GM12878 (cell line): Measurements from ENCODE around the gene CTBS. TPM values are rescaled to one million over a fixed set of nuclear protein-coding genes. Genes with fewer than 3 reads are reported as not detected.

Experiments used
- BCL11A ChIP-seq: IDR thresholded peaks from 2 replicates; pipeline ENCODE4 v1.6.1; 2011; ENCODE audit warnings: low read depth, low read length
- BMI1 ChIP-seq: fragments of 450-650 bp; IDR thresholded peaks from 2 replicates; pipeline ENCODE4 v1.6.1; 2016; ENCODE audit warnings: mild to moderate bottlenecking, moderate library complexity, borderline replicate concordance
- CBX3 ChIP-seq: fragments of 200-600 bp; sonication (generic); IDR thresholded peaks from 2 replicates; pipeline ENCODE4 v1.6.1; 2016; ENCODE audit warnings: low read depth, borderline replicate concordance
- DPF2 ChIP-seq: fragments of 450-650 bp; IDR thresholded peaks from 2 replicates; pipeline ENCODE4 v1.6.1; 2017; ENCODE audit warnings: mild to moderate bottlenecking
- EED ChIP-seq: sonication (generic); IDR thresholded peaks from 2 replicates; pipeline ENCODE4 v1.6.1; 2016; ENCODE audit warnings: antibody characterized with exemption, low read depth
- ETV6 ChIP-seq, 2 experiments: fragments of 450-650 bp in 1 of 2; IDR thresholded peaks in 1 of 2; conservative IDR thresholded peaks in 1 of 2; 2 replicates each; pipeline ENCODE4 v1.6.1; 2014; ENCODE audit warnings: antibody characterized with exemption in 1 of 2, borderline replicate concordance in 1 of 2, low read depth in 1 of 2, mild to moderate bottlenecking in 1 of 2, moderate library complexity in 1 of 2
- IKZF1 ChIP-seq: fragments of 450-650 bp; conservative IDR thresholded peaks from 2 replicates; pipeline ENCODE4 v1.6.1; 2017; ENCODE audit warnings: antibody characterized with exemption, mild to moderate bottlenecking
- IKZF2 ChIP-seq, 2 experiments: fragments of 450-650 bp; IDR thresholded peaks; 2 replicates each; pipeline ENCODE4 v1.6.1; 2017; ENCODE audit warnings: mild to moderate bottlenecking in 2 of 2, moderate library complexity in 2 of 2
- MEF2A ChIP-seq: IDR thresholded peaks from 2 replicates; pipeline ENCODE4 v1.6.1; 2011; ENCODE audit warnings: low read depth, mild to moderate bottlenecking, low read length, moderate library complexity; ENCODE audit not compliant: insufficient read depth
- NBN ChIP-seq: fragments of 450-650 bp; IDR thresholded peaks from 2 replicates; pipeline ENCODE4 v1.6.1; 2016
- PAX5 ChIP-seq: IDR thresholded peaks from 2 replicates; pipeline ENCODE4 v1.6.1; 2011; ENCODE audit warnings: low read depth, low read length, borderline replicate concordance
- POLR2A ChIP-seq: IDR thresholded peaks from 2 replicates; pipeline ENCODE4 v1.6.1; 2011; ENCODE audit warnings: low read depth, mild to moderate bottlenecking, low read length
- POLR2AphosphoS5 ChIP-seq: IDR thresholded peaks from 2 replicates; pipeline ENCODE4 v1.6.1; 2011; ENCODE audit warnings: mild to moderate bottlenecking, low read length, inconsistent platforms
- RFX5 ChIP-seq: IDR thresholded peaks from 2 replicates; pipeline ENCODE4 v1.6.1; 2011; ENCODE audit warnings: low read depth, low read length, improper control_type of control experiment
- SPI1 ChIP-seq: IDR thresholded peaks from 2 replicates; pipeline ENCODE4 v1.6.1; 2011; ENCODE audit warnings: low read depth, mild to moderate bottlenecking, low read length, moderate library complexity, borderline replicate concordance; ENCODE audit not compliant: insufficient read depth
- SREBF1 ChIP-seq: IDR thresholded peaks from 2 replicates; pipeline ENCODE4 v1.6.1; 2012; ENCODE audit warnings: mild to moderate bottlenecking, low read length
- STAT1 ChIP-seq: fragments of 450-650 bp; conservative IDR thresholded peaks from 2 replicates; pipeline ENCODE4 v1.6.1; 2014; ENCODE audit warnings: antibody characterized with exemption, mild to moderate bottlenecking
- TCF7 ChIP-seq: IDR thresholded peaks from 2 replicates; pipeline ENCODE4 v1.6.1; 2014; ENCODE audit warnings: antibody characterized with exemption, borderline replicate concordance
- polyA plus RNA-seq, 11 experiments: library from polyadenylated mRNA; depleted of rRNA in 4 of 11; unstranded in 6 of 11; stranded (reverse) in 5 of 11; fragments of >200 nt; fragmentation: Nextera tagmentation in 4 of 11; fragmentation: Illumina TruSeq in 1 of 11; extraction: Ambion mirVana in 4 of 11; extraction: Trizol in 1 of 11; gene quantifications; 1 replicate in 1 of 11; 2 replicates in 10 of 11; pipeline versions ENCODE4 v1.2.1 to v1.2.3, GENCODE V29; 2011 to 2016; ENCODE audit warnings: inconsistent platforms in 2 of 11, missing spikeins in 2 of 11, low read depth in 1 of 11
- total RNA-seq, 4 experiments: library from RNA; depleted of rRNA in 3 of 4; stranded (reverse); fragments of >200 nt in 3 of 4; fragmentation: Illumina TruSeq in 1 of 4; extraction: Trizol in 1 of 4; gene quantifications; 2 replicates each; pipeline versions ENCODE4 v1.2.1 to v1.2.3, GENCODE V29; 2013 to 2021
- TF ChIP-seq, protein P1 (sequence below): IDR thresholded peaks from 2 replicates; pipeline ENCODE4 v1.6.1; 2012; ENCODE audit warnings: mild to moderate bottlenecking, low read depth, low read length
- TF ChIP-seq, protein P2 (sequence below): fragments of 450-650 bp; IDR thresholded peaks from 2 replicates; pipeline ENCODE4 v1.6.1; 2017; ENCODE audit warnings: antibody characterized with exemption, mild to moderate bottlenecking, moderate library complexity
- TF ChIP-seq, protein P3 (sequence below): fragments of 450-650 bp; formaldehyde crosslinking; IDR thresholded peaks from 2 replicates; pipeline ENCODE4 v1.4.0; 2020; ENCODE audit warnings: mild to moderate bottlenecking, moderate library complexity

The CTBS gene
- total and polyA plus RNA-seq, 10 of the 15 experiments (the other 5 are each of a cell fraction or from before 2014, with no cell fraction given) = 4.3 to 21.2 (median 12.3) TPM

DNA sequence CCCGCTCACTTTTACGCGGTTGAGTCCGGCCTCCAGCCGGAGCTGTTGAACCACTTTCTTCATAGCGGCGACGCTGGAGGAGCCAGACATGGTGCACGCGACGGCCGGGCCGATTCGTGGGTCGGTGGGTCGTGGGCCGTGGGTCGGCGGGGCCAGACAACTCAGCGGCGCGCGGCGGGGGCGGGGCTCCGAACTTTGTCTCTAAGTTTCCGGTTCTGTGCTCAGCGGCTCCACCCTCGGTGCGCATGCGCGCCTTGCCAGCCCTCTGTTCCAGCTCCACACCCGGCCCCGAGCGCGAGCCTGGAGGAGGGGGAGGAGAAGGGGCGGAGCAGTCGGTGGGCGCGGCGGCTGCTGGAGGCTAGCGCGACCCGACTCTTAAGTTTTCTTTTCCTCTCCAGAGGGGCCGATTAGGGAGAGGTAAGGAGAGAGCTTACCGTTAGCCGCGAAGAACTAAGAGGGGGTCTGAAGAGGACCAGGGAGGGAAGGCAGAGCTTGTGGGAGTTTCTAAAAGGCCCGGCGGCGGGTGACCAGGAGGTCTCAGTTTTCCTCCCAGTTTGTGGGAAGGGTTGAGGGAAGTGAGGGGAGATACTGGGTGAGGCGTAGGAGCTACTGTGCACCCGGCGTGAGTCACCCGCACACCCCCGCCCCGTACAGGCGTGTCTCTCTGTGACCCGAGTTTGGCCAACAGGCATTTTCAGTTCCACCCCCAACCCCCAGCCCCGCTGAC, 68.1 kb downstream of the CTBS start, which contains the start of the genes GNG5 and SPATA1 (continued):
- TF ChIP-seq BMI1 (no peak), IKZF1 (peak; percentile 93), TCF7 (no peak), DPF2 (peak; percentile 73; the same call in 1 of the 2 replicates), RFX5 (no peak; the same call in 1 of the 2 replicates), SPI1 (peak; percentile 52; the same call in 1 of the 2 replicates), PAX5 (peak; percentile 34; the same call in 1 of the 2 replicates), MEF2A (no peak), CBX3 (no peak), NBN (peak; percentile 97), POLR2A (peak; percentile 85), SREBF1 (no peak), BCL11A (no peak; the same call in 1 of the 2 replicates), ETV6 (conservative IDR thresholded peaks at IDR 0.05 in 1 of 2, IDR thresholded peaks at IDR 0.05 in 1 of 2; ENCODE audit: borderline replicate concordance in 1 of 2, low read depth in 1 of 2) (0 out of 4 replicates have a peak, but pooled peaks of 1 of the 2 experiments have one; percentile 45), POLR2AphosphoS5 (peak; percentile 88), EED (peak; percentile 87), STAT1 (no peak), IKZF2 (IDR thresholded peaks at IDR 0.05) (peak; percentile 91 to 96)
- TF ChIP-seq, protein P1, sequence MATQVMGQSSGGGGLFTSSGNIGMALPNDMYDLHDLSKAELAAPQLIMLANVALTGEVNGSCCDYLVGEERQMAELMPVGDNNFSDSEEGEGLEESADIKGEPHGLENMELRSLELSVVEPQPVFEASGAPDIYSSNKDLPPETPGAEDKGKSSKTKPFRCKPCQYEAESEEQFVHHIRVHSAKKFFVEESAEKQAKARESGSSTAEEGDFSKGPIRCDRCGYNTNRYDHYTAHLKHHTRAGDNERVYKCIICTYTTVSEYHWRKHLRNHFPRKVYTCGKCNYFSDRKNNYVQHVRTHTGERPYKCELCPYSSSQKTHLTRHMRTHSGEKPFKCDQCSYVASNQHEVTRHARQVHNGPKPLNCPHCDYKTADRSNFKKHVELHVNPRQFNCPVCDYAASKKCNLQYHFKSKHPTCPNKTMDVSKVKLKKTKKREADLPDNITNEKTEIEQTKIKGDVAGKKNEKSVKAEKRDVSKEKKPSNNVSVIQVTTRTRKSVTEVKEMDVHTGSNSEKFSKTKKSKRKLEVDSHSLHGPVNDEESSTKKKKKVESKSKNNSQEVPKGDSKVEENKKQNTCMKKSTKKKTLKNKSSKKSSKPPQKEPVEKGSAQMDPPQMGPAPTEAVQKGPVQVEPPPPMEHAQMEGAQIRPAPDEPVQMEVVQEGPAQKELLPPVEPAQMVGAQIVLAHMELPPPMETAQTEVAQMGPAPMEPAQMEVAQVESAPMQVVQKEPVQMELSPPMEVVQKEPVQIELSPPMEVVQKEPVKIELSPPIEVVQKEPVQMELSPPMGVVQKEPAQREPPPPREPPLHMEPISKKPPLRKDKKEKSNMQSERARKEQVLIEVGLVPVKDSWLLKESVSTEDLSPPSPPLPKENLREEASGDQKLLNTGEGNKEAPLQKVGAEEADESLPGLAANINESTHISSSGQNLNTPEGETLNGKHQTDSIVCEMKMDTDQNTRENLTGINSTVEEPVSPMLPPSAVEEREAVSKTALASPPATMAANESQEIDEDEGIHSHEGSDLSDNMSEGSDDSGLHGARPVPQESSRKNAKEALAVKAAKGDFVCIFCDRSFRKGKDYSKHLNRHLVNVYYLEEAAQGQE = 0 out of 2 replicates have a peak, but pooled peaks have one; percentile 22
- TF ChIP-seq, protein P2, sequence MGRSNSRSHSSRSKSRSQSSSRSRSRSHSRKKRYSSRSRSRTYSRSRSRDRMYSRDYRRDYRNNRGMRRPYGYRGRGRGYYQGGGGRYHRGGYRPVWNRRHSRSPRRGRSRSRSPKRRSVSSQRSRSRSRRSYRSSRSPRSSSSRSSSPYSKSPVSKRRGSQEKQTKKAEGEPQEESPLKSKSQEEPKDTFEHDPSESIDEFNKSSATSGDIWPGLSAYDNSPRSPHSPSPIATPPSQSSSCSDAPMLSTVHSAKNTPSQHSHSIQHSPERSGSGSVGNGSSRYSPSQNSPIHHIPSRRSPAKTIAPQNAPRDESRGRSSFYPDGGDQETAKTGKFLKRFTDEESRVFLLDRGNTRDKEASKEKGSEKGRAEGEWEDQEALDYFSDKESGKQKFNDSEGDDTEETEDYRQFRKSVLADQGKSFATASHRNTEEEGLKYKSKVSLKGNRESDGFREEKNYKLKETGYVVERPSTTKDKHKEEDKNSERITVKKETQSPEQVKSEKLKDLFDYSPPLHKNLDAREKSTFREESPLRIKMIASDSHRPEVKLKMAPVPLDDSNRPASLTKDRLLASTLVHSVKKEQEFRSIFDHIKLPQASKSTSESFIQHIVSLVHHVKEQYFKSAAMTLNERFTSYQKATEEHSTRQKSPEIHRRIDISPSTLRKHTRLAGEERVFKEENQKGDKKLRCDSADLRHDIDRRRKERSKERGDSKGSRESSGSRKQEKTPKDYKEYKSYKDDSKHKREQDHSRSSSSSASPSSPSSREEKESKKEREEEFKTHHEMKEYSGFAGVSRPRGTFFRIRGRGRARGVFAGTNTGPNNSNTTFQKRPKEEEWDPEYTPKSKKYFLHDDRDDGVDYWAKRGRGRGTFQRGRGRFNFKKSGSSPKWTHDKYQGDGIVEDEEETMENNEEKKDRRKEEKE = no peak
- TF ChIP-seq, protein P3, sequence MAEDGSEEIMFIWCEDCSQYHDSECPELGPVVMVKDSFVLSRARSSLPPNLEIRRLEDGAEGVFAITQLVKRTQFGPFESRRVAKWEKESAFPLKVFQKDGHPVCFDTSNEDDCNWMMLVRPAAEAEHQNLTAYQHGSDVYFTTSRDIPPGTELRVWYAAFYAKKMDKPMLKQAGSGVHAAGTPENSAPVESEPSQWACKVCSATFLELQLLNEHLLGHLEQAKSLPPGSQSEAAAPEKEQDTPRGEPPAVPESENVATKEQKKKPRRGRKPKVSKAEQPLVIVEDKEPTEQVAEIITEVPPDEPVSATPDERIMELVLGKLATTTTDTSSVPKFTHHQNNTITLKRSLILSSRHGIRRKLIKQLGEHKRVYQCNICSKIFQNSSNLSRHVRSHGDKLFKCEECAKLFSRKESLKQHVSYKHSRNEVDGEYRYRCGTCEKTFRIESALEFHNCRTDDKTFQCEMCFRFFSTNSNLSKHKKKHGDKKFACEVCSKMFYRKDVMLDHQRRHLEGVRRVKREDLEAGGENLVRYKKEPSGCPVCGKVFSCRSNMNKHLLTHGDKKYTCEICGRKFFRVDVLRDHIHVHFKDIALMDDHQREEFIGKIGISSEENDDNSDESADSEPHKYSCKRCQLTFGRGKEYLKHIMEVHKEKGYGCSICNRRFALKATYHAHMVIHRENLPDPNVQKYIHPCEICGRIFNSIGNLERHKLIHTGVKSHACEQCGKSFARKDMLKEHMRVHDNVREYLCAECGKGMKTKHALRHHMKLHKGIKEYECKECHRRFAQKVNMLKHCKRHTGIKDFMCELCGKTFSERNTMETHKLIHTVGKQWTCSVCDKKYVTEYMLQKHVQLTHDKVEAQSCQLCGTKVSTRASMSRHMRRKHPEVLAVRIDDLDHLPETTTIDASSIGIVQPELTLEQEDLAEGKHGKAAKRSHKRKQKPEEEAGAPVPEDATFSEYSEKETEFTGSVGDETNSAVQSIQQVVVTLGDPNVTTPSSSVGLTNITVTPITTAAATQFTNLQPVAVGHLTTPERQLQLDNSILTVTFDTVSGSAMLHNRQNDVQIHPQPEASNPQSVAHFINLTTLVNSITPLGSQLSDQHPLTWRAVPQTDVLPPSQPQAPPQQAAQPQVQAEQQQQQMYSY (CRISPR knock-in tag) = no peak
